ENCODE data around the gene MACROD2.

GRCh38 chr20:15119852-15120487 lies 1124.7 kb downstream of the MACROD2 start:
- no peak for TF ChIP-seq CTCF (IDR thresholded peaks at IDR 0.05)
- TF ChIP-seq POLR2A (IDR thresholded peaks at IDR 0.05): no peak
- TF ChIP-seq EP300 (IDR thresholded peaks at IDR 0.05): no peak

Data from suprapubic skin (tissue), 3 donors.